Stimulated activated CD8-positive, alpha-beta memory T cell treated with anti-CD3 and anti-CD28 coated beads, Interleukin-15, amount 100 ng/mL, for 4 hours (primary cell): ENCODE measurements around the gene SEC23B.
"Not testable (repeated sequence)": the region's sequence is repeated elsewhere in the genome, so short reads cannot be mapped to it uniquely, and the experiment has no call there.

Experiments
- DNase-seq, 2 donors: peaks; one replicate each; pipeline ENCODE4 v3.0.0-alpha.2; 2020; ENCODE audit warnings: low read depth in 2 of 2

The SEC23B gene

GRCh38 chr20:18526761-18527160 lies 19.0 kb downstream of the SEC23B start:
- DNase-seq, result not testable (repeated sequence)

DNA sequence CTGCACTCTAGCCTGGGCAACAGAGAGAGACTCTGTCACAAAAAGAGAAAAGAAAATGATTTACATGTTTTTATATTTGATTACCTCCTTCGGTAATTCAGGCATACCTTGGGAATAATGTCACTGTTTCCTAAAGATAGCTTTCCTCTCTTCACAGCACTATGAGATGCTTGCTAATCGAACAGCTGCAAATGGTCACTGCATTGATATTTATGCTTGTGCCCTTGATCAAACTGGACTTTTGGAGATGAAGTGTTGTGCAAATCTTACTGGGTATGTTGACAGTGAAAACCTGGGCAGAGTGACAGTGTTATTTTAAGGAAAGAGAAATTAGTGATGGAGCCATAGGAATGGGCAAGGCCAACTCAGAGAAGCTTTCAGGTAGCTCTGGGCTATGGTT lies 19.6 kb downstream of the SEC23B start:
- DNase-seq, result no peak

- DNase-seq, result no peak
Observed at GRCh38 chr20:18527836-18528235, 20.1 kb downstream of the SEC23B start.

GRCh38 chr20:18529041-18529440 lies 21.3 kb downstream of the SEC23B start:
- DNase-seq, result no peak

DNA sequence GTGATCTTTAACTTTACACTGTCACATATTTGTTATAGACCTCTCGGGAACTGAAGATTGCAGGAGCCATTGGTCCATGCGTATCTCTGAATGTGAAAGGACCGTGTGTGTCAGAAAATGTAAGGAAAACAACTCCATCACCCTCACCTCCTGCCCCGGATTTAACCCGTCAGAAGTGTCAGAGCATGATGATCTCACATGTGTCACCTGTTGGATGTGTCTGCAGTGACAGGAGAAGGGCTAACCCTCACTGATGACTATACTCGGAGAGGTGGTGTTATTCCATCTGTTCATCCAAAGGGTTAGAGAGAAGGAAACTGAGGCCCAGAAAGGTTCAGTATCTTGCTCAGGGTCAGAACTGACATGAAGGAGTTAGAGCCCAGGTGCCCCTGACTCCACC lies 24.9 kb downstream of the SEC23B start:
- no peak for DNase-seq

GRCh38 chr20:18533491-18533890 lies 25.8 kb downstream of the SEC23B start:
- DNase-seq, result no peak

DNA sequence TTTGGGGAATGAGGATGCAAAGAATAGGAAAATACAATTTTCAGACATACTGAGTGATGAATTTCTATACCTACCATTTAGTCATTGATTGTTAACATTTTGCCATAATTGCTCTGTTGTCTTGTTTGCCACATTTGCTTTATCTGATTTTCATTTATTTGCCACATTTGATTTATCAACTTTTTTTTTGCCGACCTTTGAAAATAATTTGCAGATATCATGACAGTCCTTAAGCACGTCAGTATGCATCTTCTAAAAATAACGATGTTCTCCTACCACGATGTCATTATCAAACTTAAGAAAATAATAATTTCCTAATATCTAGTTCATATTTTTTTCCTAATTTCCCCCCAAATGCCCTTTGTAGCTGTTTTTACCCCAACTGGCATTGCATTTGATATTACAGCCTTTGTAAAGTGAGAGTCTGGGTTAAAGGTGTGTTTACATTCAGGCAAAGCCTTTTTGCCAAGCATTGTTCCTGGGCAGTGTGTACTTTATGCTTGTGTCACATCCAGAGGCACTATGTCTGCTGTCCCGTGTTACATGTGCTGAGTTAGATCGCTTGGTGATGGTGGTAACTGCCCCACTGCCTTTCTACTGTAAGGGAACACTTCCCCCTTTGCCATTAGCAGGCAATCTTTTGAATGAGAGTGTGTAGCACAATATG lies 26.4 kb downstream of the SEC23B start:
- no peak for DNase-seq

GRCh38 chr20:18537651-18538050 lies 29.9 kb downstream of the SEC23B start:
- no peak for DNase-seq

GRCh38 chr20:18541741-18542140 lies 34.0 kb downstream of the SEC23B start:
- DNase-seq, result no peak

- DNase-seq, result no peak
Observed at GRCh38 chr20:18543216-18543615, 35.5 kb downstream of the SEC23B start.

DNA sequence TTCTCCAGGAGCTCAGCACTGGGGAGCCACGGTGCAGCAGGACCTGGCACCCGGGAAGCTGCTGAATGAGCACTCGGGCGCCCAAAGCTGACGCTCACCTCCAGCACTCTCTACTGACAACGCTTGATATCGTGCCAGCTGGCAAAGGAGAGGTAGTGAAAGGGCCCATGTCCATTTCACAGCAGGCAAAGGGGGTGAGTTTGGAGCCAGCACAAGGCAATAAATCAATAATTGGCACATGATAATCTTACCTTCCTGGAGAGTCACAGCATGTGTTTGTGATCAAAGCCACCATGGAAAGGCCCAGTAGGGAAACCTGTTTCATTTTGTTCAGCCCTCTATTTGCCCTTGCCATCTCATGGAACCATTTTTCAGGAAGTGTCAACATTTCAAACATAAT lies 36.2 kb downstream of the SEC23B start:
- no peak for DNase-seq

GRCh38 chr20:18545566-18545965 lies 37.8 kb downstream of the SEC23B start:
- no peak for DNase-seq

DNA sequence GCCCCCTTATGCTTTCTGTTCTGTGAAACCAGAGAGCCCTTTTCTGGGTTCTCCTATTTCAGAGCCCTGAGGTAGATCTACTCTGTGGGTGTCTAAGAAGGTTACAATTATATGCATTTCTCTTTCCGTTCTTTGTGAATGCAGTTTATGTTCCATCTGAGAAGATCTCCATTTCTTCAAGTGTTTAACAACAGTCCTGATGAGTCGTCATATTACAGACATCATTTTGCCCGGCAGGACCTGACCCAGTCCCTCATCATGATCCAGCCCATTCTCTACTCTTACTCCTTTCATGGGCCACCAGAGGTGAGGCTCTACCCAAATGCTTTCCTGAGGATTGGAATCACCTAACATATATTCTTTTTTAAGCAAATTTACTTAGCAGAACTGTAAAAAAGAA lies 40.7 kb downstream of the SEC23B start:
- no peak for DNase-seq

DNA sequence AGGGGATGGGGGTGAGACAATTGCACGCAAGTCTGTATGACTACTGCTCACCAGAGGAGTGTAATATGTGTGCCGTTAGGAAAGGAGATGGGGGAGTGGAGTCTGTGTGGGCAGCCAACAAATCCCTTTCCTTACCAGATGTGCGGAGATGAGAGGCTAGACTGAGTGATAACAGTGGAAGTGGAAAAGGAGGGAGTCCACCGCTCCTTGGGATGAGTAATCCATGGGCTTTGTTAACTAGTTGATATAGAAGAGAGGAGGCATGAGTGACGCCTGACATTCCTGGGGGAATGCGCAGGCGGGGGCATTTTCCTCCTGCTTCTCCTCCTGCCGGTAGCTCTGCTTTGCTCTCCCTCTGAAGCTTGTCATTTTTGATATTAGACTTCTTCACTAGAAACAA lies 46.0 kb downstream of the SEC23B start:
- DNase-seq, result no peak

GRCh38 chr20:18566892-18567738 lies 59.4 kb downstream of the SEC23B start, which contains the start of gene SMIM26:
SMIM26 (plus strand) TSS chr20:18567432; CDS start chr20:18567479, 47 bp downstream.
- DNase-seq, result peak; percentile 87 to 91

GRCh38 chr20:18567739-18568091 lies 60.0 kb downstream of the SEC23B start:
- DNase-seq, result no peak

- no peak for DNase-seq
Observed at GRCh38 chr20:18571009-18571408, 63.3 kb downstream of the SEC23B start.

GRCh38 chr20:18571578-18571977 lies 63.8 kb downstream of the SEC23B start:
- no peak for DNase-seq

DNA sequence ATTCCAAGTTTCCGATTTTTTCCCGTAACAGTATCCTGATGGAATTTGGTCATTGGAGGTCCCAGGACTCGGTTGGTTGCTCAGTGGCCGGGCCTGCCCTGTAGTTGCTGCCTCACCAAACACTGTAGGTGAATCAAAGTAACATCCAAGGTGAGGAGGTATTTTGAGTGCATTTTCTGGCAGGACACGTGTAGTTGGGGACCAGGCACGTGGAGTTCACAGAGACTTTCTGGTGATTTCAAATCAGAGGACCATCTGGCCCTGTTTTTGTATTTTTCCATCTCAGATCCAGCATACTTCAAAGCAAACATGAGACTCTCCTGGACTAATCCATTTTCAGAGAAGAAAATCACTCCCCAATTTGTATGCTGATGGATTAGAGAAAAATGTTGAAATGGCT lies 70.2 kb downstream of the SEC23B start:
- no peak for DNase-seq

GRCh38 chr20:18578581-18578980 lies 70.8 kb downstream of the SEC23B start:
- no peak for DNase-seq

DNA sequence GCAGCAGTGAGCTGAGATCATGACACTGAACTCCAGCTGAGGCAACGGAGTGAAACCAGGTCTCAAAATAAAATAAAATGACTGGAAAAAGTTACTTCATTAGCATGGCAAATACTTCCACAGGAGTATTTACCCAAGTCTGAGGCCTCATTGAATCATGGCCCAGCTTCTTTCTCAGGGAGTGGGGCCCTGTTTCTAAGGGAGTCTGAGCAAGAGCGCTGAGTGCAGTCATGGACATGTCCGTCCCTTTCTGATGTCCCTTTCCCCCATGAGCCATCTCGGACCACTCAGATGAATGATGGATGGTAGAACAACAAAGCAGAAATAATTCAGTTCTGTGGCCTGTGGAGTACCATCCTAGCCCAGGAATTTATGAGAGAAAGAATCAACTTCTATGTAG lies 72.3 kb downstream of the SEC23B start:
- DNase-seq, result no peak

GRCh38 chr20:18585134-18585533 lies 77.4 kb downstream of the SEC23B start:
- DNase-seq, result no peak
